ENCODE results near the gene QSOX2. TPM values are rescaled to one million over a fixed set of nuclear protein-coding genes. Genes with fewer than 3 reads are reported as not detected.

Gene QSOX2
- total RNA-seq, 2 experiments from 2014 or later: 50.0 to 57.5 TPM

DNA sequence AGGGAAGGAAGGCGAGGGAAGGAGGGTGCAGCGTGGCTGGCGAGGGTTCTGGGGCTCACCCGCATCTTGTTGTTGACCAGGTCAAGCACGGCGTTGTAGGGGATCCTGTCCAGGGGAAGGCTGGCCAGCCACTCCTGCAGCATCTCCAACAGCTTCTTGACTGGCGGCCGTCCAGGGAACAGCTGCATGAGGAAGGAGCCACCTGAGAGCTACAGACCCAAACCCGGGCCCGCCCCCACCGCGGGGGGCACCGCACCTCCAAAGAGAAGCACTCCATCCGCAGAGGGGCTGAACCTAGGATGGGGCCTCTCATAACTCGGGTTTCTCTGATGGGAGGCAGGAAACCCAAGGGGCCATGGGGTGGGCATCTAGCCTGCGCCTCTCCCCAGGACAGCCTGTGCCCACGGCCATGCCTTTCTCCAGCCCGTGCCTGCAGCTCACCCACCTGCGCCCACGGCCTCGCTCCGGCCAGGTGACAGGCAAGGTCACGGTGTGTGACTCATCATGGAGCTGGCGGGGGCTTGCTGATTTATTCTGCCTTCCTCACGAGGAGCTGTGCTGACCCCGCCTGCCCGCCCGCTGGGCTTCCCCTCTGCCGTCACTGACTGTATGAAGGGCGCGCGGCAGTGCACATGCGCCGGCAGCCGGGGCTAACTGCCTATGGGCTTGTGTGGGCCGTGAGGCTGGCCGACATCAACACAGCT lies 28.9 kb downstream of the QSOX2 start:
- Histone ChIP-seq H3K4me2 (ENCODE audit: low read length) (no peak overlapping the region), H3K36me3 (ENCODE audit: insufficient read depth, low read length) (peaks cover 97% of the 10 kb centered on the region), H4K20me1 (ENCODE audit: insufficient read depth, low read length) (no peaks in the 10 kb centered on the region), H3K79me2 (ENCODE audit: insufficient read depth, low read depth, low read length) (no peaks in the 10 kb centered on the region), H3K4me3 (ENCODE audit: low read depth, low read length, poor library complexity, severe bottlenecking) (no peak overlapping the region), H2AFZ (ENCODE audit: low read length) (no peak overlapping the region), H3K9me3 (ENCODE audit: low read length) (no peaks in the 10 kb centered on the region), H3K9me2 (ENCODE audit: insufficient read depth, low read length) (no peaks in the 10 kb centered on the region), H3K27ac (ENCODE audit: low read depth, low read length, poor library complexity, severe bottlenecking) (no peak overlapping the region), H3K4me1 (ENCODE audit: insufficient read depth, low read length, poor library complexity, severe bottlenecking) (peaks cover 24% of the 10 kb centered on the region)
- CTCF ChIA-PET (ENCODE audit: unreplicated experiment): no interaction called here
- no peak for DNase-seq (ENCODE audit: low spot score)
- POLR2A ChIA-PET: no interaction called here
- intact Hi-C loops (cut with micrococcal nuclease; ENCODE audit: unreplicated experiment): no loop called here
- no TSS peak for BruUV-seq (replicated peaks)
- no peak for TF ChIP-seq EZH2phosphoT487 (IDR thresholded peaks at IDR 0.05; ENCODE audit: borderline replicate concordance, low read depth, low read length)
- TF ChIP-seq, protein P1, sequence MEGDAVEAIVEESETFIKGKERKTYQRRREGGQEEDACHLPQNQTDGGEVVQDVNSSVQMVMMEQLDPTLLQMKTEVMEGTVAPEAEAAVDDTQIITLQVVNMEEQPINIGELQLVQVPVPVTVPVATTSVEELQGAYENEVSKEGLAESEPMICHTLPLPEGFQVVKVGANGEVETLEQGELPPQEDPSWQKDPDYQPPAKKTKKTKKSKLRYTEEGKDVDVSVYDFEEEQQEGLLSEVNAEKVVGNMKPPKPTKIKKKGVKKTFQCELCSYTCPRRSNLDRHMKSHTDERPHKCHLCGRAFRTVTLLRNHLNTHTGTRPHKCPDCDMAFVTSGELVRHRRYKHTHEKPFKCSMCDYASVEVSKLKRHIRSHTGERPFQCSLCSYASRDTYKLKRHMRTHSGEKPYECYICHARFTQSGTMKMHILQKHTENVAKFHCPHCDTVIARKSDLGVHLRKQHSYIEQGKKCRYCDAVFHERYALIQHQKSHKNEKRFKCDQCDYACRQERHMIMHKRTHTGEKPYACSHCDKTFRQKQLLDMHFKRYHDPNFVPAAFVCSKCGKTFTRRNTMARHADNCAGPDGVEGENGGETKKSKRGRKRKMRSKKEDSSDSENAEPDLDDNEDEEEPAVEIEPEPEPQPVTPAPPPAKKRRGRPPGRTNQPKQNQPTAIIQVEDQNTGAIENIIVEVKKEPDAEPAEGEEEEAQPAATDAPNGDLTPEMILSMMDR (conservative IDR thresholded peaks at IDR 0.05; ENCODE audit: low read length): no peak

- no TSS peak for BruUV-seq (replicated peaks)
These were observed 31.9 kb downstream of the QSOX2 start for GRCh38 chr9:136213733-136214132.

More at GRCh38 chr9:136213733-136214132, 31.9 kb downstream of the QSOX2 start:
- CTCF ChIA-PET (ENCODE audit: unreplicated experiment): no interaction called here
- TF ChIP-seq, protein P1 (conservative IDR thresholded peaks at IDR 0.05; ENCODE audit: low read length): no peak
- no peak for TF ChIP-seq EZH2phosphoT487 (IDR thresholded peaks at IDR 0.05; ENCODE audit: borderline replicate concordance, low read depth, low read length)
- no peaks in the 10 kb centered on the region for H3K9me2 ChIP-seq (ENCODE audit: insufficient read depth, low read length)
- intact Hi-C loops (cut with micrococcal nuclease; ENCODE audit: unreplicated experiment): no loop called here
- H3K4me1 ChIP-seq (ENCODE audit: insufficient read depth, low read length, poor library complexity, severe bottlenecking): peaks cover 19% of the 10 kb centered on the region
- H3K36me3 ChIP-seq (ENCODE audit: insufficient read depth, low read length): peaks cover 94% of the 10 kb centered on the region
- no peak for DNase-seq (ENCODE audit: low spot score)
- POLR2A ChIA-PET: no interaction called here
- no peaks in the 10 kb centered on the region for H4K20me1 ChIP-seq (ENCODE audit: insufficient read depth, low read length)
- H2AFZ ChIP-seq (ENCODE audit: low read length): no peak overlapping the region
- H3K27ac ChIP-seq (ENCODE audit: low read depth, low read length, poor library complexity, severe bottlenecking): no peak overlapping the region
- no peak overlapping the region for H3K4me2 ChIP-seq (ENCODE audit: low read length)
- no peaks in the 10 kb centered on the region for H3K79me2 ChIP-seq (ENCODE audit: insufficient read depth, low read depth, low read length)
- no peaks in the 10 kb centered on the region for H3K9me3 ChIP-seq (ENCODE audit: low read length)
- no peak overlapping the region for H3K4me3 ChIP-seq (ENCODE audit: low read depth, low read length, poor library complexity, severe bottlenecking)
